HG03558 (cell line): ENCODE measurements around the gene CA11.

Experiments used
- ATAC-seq: cut with Tn5 transposase; IDR thresholded peaks from one replicate; pipeline ENCODE4 v1.9.1; 2021; ENCODE audit warnings: moderate number of reproducible peaks; ENCODE audit not compliant: unreplicated experiment; ENCODE audit errors: extremely low read depth

CA11 gene

GRCh38 chr19:48595833-48596232 is 50.2 kb downstream of the CA11 start:
- ATAC-seq = no peak

GRCh38 chr19:48595171-48595570 is 50.8 kb downstream of the CA11 start:
- ATAC-seq = no peak

DNA sequence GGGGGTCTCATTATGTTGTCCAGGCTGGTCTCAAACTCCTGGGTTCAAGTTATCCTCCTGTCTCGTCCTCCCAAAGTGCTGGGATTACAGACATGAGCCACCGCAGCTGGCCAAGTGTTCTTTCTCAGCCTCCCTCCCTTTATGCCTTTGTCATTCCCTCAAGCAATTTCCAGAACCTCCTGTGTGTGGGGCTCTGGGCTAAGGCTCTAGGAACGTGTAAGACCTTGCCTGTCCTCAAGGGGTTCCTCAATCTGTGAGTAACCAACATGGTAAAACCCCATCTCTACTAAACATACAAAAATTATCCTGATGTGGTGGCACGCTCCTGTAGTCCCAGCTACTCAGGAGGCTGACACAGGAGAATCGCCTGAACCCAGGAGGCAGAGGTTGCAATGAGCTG is 55.0 kb downstream of the CA11 start:
- ATAC-seq = no peak

DNA sequence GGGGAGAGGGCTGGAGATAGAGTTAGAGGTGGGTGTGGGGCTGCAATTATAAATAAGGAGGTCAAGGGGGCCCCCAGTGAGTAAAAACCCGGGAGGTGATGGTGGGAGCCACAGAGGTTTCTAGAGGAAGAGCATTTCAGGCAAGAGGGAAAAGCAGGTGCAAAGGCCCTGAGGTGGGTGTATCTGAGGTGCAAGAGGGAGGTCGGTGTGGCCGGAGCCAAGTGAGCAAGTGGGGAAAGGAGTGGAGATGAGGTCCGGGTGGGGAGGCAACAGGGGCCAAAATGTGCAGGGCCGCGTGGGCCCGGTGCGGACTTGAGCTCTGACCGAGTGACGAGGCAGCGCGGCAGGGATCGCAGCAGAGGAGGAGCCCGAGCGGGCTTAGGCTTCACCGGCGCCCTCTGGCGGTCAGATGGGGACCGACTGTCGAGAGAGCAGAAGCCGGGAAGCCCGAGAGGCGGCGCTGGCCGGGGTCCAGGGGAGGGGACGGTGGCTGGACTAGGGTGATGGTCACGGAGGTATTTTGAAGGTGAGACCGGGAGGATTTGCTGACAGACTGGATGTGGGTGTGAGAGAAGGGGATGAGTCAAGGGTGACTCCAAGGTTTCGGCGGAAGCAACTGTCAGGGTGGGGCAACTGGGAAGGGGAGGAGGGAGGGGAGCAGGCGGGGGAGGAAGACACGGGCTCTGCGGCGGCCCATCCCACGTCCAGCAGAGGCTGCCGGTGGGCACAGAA is 57.2 kb downstream of the CA11 start:
- ATAC-seq = no peak
